ENCODE data around the gene SAA1. TPM values are rescaled to one million over a fixed set of nuclear protein-coding genes. Genes with fewer than 3 reads are reported as not detected.

SAA1 gene
- total and polyA plus RNA-seq, 9 of the 15 experiments (the other 6 are each of a cell fraction or from before 2014, with no cell fraction given), result 6.3 TPM; not detected in 8

DNA sequence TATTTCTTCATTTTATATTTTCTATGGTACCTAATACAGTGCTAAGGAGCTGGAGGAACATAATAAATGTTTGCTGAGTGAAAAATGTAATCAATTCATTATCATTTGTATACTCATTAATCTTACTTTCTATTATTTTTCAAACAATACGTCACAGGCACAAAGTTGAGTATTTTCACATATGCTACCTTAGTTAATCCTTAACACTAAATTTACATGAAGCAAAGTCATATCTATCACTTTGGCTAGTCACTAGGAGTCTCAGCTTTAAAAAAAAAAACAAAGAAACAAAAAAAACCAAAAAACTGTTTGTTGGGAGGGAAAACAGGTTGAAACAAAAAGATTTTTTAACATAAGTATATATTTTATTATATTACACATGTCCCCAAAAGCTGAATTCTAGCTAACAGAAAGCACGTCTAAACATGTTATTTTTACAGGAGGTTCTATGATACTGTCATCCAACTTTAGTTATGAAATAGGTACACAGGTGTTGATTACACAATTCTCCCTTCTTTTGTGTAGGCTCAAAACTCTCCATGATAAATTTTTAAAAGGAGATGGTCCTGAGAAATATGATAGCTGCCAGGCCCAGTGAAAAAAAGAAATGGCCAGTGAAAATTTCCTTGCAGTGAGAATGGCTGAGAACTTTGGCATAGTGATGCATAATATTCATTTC lies 41.5 kb downstream of the SAA1 start (continued):
- TF ChIP-seq, protein P1, sequence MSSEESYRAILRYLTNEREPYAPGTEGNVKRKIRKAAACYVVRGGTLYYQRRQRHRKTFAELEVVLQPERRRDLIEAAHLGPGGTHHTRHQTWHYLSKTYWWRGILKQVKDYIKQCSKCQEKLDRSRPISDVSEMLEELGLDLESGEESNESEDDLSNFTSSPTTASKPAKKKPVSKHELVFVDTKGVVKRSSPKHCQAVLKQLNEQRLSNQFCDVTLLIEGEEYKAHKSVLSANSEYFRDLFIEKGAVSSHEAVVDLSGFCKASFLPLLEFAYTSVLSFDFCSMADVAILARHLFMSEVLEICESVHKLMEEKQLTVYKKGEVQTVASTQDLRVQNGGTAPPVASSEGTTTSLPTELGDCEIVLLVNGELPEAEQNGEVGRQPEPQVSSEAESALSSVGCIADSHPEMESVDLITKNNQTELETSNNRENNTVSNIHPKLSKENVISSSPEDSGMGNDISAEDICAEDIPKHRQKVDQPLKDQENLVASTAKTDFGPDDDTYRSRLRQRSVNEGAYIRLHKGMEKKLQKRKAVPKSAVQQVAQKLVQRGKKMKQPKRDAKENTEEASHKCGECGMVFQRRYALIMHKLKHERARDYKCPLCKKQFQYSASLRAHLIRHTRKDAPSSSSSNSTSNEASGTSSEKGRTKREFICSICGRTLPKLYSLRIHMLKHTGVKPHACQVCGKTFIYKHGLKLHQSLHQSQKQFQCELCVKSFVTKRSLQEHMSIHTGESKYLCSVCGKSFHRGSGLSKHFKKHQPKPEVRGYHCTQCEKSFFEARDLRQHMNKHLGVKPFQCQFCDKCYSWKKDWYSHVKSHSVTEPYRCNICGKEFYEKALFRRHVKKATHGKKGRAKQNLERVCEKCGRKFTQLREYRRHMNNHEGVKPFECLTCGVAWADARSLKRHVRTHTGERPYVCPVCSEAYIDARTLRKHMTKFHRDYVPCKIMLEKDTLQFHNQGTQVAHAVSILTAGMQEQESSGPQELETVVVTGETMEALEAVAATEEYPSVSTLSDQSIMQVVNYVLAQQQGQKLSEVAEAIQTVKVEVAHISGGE (CRISPR knock-in tag; IDR thresholded peaks at IDR 0.05), result no peak
- TF ChIP-seq FOSL1 (tag; conservative IDR thresholded peaks at IDR 0.05), result no peak
- no peak for TF ChIP-seq IRF2 (CRISPR knock-in tag; IDR thresholded peaks at IDR 0.05)
- no peak for TF ChIP-seq CEBPG (CRISPR knock-in tag; IDR thresholded peaks at IDR 0.05)
- TF ChIP-seq CEBPG (tag; conservative IDR thresholded peaks at IDR 0.05 in 1 of 2, IDR thresholded peaks at IDR 0.05 in 1 of 2), result no peak
- no peak for TF ChIP-seq RFX1 (IDR thresholded peaks at IDR 0.05)
- TF ChIP-seq, protein P2, sequence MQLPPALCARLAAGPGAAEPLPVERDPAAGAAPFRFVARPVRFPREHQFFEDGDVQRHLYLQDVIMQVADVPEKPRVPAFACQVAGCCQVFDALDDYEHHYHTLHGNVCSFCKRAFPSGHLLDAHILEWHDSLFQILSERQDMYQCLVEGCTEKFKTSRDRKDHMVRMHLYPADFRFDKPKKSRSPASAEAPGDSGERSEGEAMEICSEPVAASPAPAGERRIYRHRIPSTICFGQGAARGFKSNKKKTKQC (CRISPR knock-in tag; IDR thresholded peaks at IDR 0.05), result no peak

Measured in K562 (cell line).